B cell (primary cell): ENCODE data around the gene TPSB2.

Experiments
- EZH2 ChIP-seq: IDR thresholded peaks from 2 replicates; pipeline ENCODE4 v1.6.1; 2012; ENCODE audit warnings: borderline replicate concordance, low read depth, mild to moderate bottlenecking, moderate library complexity, low read length; ENCODE audit not compliant: insufficient read depth, poor library complexity, severe bottlenecking
- TF ChIP-seq, protein P1 (sequence below): fragments of 200-600 bp; IDR thresholded peaks from one replicate; pipeline ENCODE4 v1.8.0; 2022; ENCODE audit warnings: antibody characterized with exemption, mild to moderate bottlenecking

DNA sequence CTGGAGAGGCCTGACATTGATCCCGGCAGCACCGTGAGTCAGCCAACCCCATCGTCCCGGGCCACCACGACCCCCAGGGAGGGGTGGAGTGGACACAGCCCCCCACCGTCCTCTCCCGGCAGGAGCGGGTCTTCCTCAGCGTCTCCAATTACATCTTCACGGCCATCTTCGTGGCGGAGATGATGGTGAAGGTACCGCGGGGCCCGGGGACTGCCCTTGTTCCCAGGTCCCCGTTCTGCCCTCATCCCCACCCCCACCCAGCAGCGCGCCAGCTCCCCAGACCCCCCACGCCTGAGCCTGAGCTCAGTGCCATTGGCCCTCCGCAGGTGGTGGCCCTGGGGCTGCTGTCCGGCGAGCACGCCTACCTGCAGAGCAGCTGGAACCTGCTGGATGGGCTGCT is 19.5 kb downstream of the TPSB2 start:
- TF ChIP-seq, protein P1, sequence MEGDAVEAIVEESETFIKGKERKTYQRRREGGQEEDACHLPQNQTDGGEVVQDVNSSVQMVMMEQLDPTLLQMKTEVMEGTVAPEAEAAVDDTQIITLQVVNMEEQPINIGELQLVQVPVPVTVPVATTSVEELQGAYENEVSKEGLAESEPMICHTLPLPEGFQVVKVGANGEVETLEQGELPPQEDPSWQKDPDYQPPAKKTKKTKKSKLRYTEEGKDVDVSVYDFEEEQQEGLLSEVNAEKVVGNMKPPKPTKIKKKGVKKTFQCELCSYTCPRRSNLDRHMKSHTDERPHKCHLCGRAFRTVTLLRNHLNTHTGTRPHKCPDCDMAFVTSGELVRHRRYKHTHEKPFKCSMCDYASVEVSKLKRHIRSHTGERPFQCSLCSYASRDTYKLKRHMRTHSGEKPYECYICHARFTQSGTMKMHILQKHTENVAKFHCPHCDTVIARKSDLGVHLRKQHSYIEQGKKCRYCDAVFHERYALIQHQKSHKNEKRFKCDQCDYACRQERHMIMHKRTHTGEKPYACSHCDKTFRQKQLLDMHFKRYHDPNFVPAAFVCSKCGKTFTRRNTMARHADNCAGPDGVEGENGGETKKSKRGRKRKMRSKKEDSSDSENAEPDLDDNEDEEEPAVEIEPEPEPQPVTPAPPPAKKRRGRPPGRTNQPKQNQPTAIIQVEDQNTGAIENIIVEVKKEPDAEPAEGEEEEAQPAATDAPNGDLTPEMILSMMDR: no peak
- no peak for TF ChIP-seq EZH2
